ENCODE results near the gene OR10H5. TPM values are rescaled to one million over a fixed set of nuclear protein-coding genes. Genes with fewer than 3 reads are reported as not detected.
"Not testable (repeated sequence)": the region's sequence is repeated elsewhere in the genome, so short reads cannot be mapped to it uniquely, and the experiment has no call there.

OR10H5 gene
- total and polyA plus RNA-seq, 4 experiments from 2014 or later: not detected

- intact Hi-C loops (cut with micrococcal nuclease): no loop called here
- peak overlapping the region; percentile 38 to 92 (median 87) for H3K27ac Mint-ChIP-seq
- Histone ChIP-seq H3K27me3 (ENCODE audit: insufficient read depth, low read length) (no peaks in the 10 kb centered on the region), H3K4me1 (ENCODE audit: insufficient read depth, low read length) (peaks cover 50% of the 10 kb centered on the region), H3K27ac (ENCODE audit: low read depth, low read length) (no peak overlapping the region), H3K9me3 (ENCODE audit: control insufficient read depth in 1 of 2, low read length in 2 of 2) (no peaks in the 10 kb centered on the region), H3K4me3 (ENCODE audit: low read length in 2 of 2) (no peak overlapping the region), H3K36me3 (ENCODE audit: insufficient read depth, low read length) (no peaks in the 10 kb centered on the region)
- no peaks in the 10 kb centered on the region for H3K36me3 Mint-ChIP-seq
- POLR2A ChIA-PET (ENCODE audit: partially characterized antibody): interaction anchor here (1.0 to 5.3 kb wide), 6 partner anchors 8 to 481 kb away, joined by 3 to 50 read pairs (median 4); partner anchors contain the start of gene KLF2
- no peaks in the 10 kb centered on the region for H3K9me3 Mint-ChIP-seq
- H3K4me1 Mint-ChIP-seq: peaks cover 30 to 60% (median 45%) of the 10 kb centered on the region in 4 donors
- DNase-seq: peak in 4 of 5 donors; percentile 7 to 35 (median 26)
- CTCF ChIA-PET (ENCODE audit: partially characterized antibody): interaction anchor here (0.5 to 2.6 kb wide), 6 partner anchors 13 to 427 kb away, joined by 3 to 13 read pairs (median 3); no protein-coding TSS in a partner anchor
- H3K27me3 Mint-ChIP-seq: no peaks in the 10 kb centered on the region
- H3K4me3 Mint-ChIP-seq: peak overlapping the region in 7 of 8 donors; percentile 23 to 82 (median 65)
These were observed 55.9 kb downstream of the OR10H5 start for GRCh38 chr19:15843203-15843893.

- not testable (repeated sequence) for H3K27me3 Mint-ChIP-seq; H3K4me3 ChIP-seq (ENCODE audit: low read length in 2 of 2); H3K36me3 ChIP-seq (ENCODE audit: insufficient read depth, low read length); H3K9me3 ChIP-seq (ENCODE audit: control insufficient read depth in 1 of 2, low read length in 2 of 2); H3K36me3 Mint-ChIP-seq; H3K27ac ChIP-seq (ENCODE audit: low read depth, low read length); H3K9me3 Mint-ChIP-seq; H3K27me3 ChIP-seq (ENCODE audit: insufficient read depth, low read length); DNase-seq
- intact Hi-C loops (cut with micrococcal nuclease): loop anchor here (1.0 kb wide), 1 partner anchor 8 kb away; no protein-coding TSS in a partner anchor
- peak overlapping the region; percentile 57 to 92 (median 87) for H3K27ac Mint-ChIP-seq
- peak overlapping the region in 7 of 8 donors; percentile 23 to 82 (median 65) for H3K4me3 Mint-ChIP-seq
- peaks cover 30 to 55% (median 40%) of the 10 kb centered on the region in 4 donors for H3K4me1 Mint-ChIP-seq
- peaks cover 44% of the 10 kb centered on the region for H3K4me1 ChIP-seq (ENCODE audit: insufficient read depth, low read length)
- POLR2A ChIA-PET (ENCODE audit: partially characterized antibody): interaction anchor here (1.0 to 5.3 kb wide), 8 partner anchors 8 to 481 kb away, joined by 3 to 50 read pairs (median 4); partner anchors contain the start of gene KLF2
- CTCF ChIA-PET (ENCODE audit: partially characterized antibody): interaction anchor here (0.5 to 2.6 kb wide), 7 partner anchors 13 to 426 kb away, joined by 3 to 13 read pairs (median 3); no protein-coding TSS in a partner anchor
These were observed 56.4 kb downstream of the OR10H5 start for GRCh38 chr19:15843894-15844222.

GRCh38 chr19:15846923-15847322, 59.5 kb downstream of the OR10H5 start:
- no peaks in the 10 kb centered on the region for H3K27me3 ChIP-seq (ENCODE audit: insufficient read depth, low read length)
- H3K4me1 ChIP-seq (ENCODE audit: insufficient read depth, low read length): peaks cover 44% of the 10 kb centered on the region
- no peak for DNase-seq
- H3K4me3 Mint-ChIP-seq: no peak overlapping the region
- POLR2A ChIA-PET (ENCODE audit: partially characterized antibody): interaction anchor here (5.3 kb wide), 1 partner anchor 11 kb away, joined by 50 read pairs; no protein-coding TSS in a partner anchor
- H3K27ac Mint-ChIP-seq: peak overlapping the region in 2 of 7 donors; percentile 64
- no peaks in the 10 kb centered on the region for H3K9me3 ChIP-seq (ENCODE audit: control insufficient read depth in 1 of 2, low read length in 2 of 2)
- H3K9me3 Mint-ChIP-seq: no peaks in the 10 kb centered on the region
- H3K4me3 ChIP-seq (ENCODE audit: low read length in 2 of 2): no peak overlapping the region
- CTCF ChIA-PET (ENCODE audit: partially characterized antibody): no interaction called here
- intact Hi-C loops (cut with micrococcal nuclease): no loop called here
- no peaks in the 10 kb centered on the region for H3K36me3 Mint-ChIP-seq
- no peak overlapping the region for H3K27ac ChIP-seq (ENCODE audit: low read depth, low read length)
- H3K36me3 ChIP-seq (ENCODE audit: insufficient read depth, low read length): no peaks in the 10 kb centered on the region
- no peaks in the 10 kb centered on the region for H3K27me3 Mint-ChIP-seq
- peaks cover 26 to 47% (median 37%) of the 10 kb centered on the region in 4 donors for H3K4me1 Mint-ChIP-seq

GRCh38 chr19:15850385-15850784, 62.9 kb downstream of the OR10H5 start:
- H3K27ac Mint-ChIP-seq: no peak overlapping the region
- POLR2A ChIA-PET (ENCODE audit: partially characterized antibody): no interaction called here

More at GRCh38 chr19:15850385-15850784, 62.9 kb downstream of the OR10H5 start:
- H3K4me1 Mint-ChIP-seq: peaks cover 5 to 16% (median 12%) of the 10 kb centered on the region in 4 donors
- DNase-seq: no peak
- no peaks in the 10 kb centered on the region for H3K36me3 Mint-ChIP-seq
- peaks cover 0 to 2% of the 10 kb centered on the region in 2 donors for H3K27me3 Mint-ChIP-seq
- intact Hi-C loops (cut with micrococcal nuclease): no loop called here
- Histone ChIP-seq H3K27me3 (ENCODE audit: insufficient read depth, low read length) (no peaks in the 10 kb centered on the region), H3K4me3 (ENCODE audit: low read length in 2 of 2) (no peak overlapping the region), H3K9me3 (ENCODE audit: control insufficient read depth in 1 of 2, low read length in 2 of 2) (no peaks in the 10 kb centered on the region), H3K27ac (ENCODE audit: low read depth, low read length) (no peak overlapping the region), H3K4me1 (ENCODE audit: insufficient read depth, low read length) (peaks cover 10% of the 10 kb centered on the region), H3K36me3 (ENCODE audit: insufficient read depth, low read length) (no peaks in the 10 kb centered on the region)
- H3K4me3 Mint-ChIP-seq: no peak overlapping the region
- CTCF ChIA-PET (ENCODE audit: partially characterized antibody): no interaction called here
- H3K9me3 Mint-ChIP-seq: no peaks in the 10 kb centered on the region

Other genes starting within 250 kb of the OR10H5 start
- gene CYP4F8, start 172.4 kb upstream of the OR10H5 start, total RNA-seq: not detected
- gene CYP4F8, start 172.4 kb upstream of the OR10H5 start, polyA plus RNA-seq: not detected
- not detected for gene CYP4F3, start 146.8 kb upstream of the OR10H5 start, total RNA-seq
- gene CYP4F3, start 146.8 kb upstream of the OR10H5 start, polyA plus RNA-seq: not detected
- 1 to 10 TPM; 3.7 to 5.2 TPM for gene CYP4F12, start 114.6 kb upstream of the OR10H5 start, total RNA-seq
- under 1 TPM; 0.22 to 0.68 TPM for gene CYP4F12, start 114.6 kb upstream of the OR10H5 start, polyA plus RNA-seq
- not detected for gene OR10H2, start 59.6 kb upstream of the OR10H5 start, total RNA-seq
- gene OR10H2, start 59.6 kb upstream of the OR10H5 start, polyA plus RNA-seq: not detected
- gene OR10H3, start 49.7 kb upstream of the OR10H5 start, total RNA-seq: not detected
- not detected for gene OR10H3, start 49.7 kb upstream of the OR10H5 start, polyA plus RNA-seq
- gene OR10H1, start 28.0 kb downstream of the OR10H5 start, total RNA-seq: not detected
- gene OR10H1, start 28.0 kb downstream of the OR10H5 start, polyA plus RNA-seq: not detected
- gene CYP4F2, start 110.4 kb downstream of the OR10H5 start, total RNA-seq: not detected
- not detected for gene CYP4F2, start 110.4 kb downstream of the OR10H5 start, polyA plus RNA-seq
- gene CYP4F11, start 146.9 kb downstream of the OR10H5 start, total RNA-seq: not detected
- not detected for gene CYP4F11, start 146.9 kb downstream of the OR10H5 start, polyA plus RNA-seq
- not detected for gene OR10H4, start 161.3 kb downstream of the OR10H5 start, total RNA-seq
- gene OR10H4, start 161.3 kb downstream of the OR10H5 start, polyA plus RNA-seq: not detected